ACC112 (cell line): ENCODE results near the gene NAT14.
"Not testable (repeated sequence)": the region's sequence is repeated elsewhere in the genome, so short reads cannot be mapped to it uniquely, and the experiment has no call there.

Experiments
- H2AFZ ChIP-seq: fragments of 200-600 bp; sonication (generic); one replicate; pipeline ENCODE4 v1.6.0; 2017; ENCODE audit warnings: antibody characterized with exemption, low read length; ENCODE audit not compliant: unreplicated experiment
- H3K27ac ChIP-seq: fragments of 200-600 bp; sonication (generic); 2 replicates; pipeline ENCODE4 v1.5.1; 2014; ENCODE audit warnings: low read depth, mild to moderate bottlenecking, antibody characterized with exemption, low read length, moderate library complexity
- H3K27me3 ChIP-seq: fragments of 200-600 bp; sonication (generic); 2 replicates; pipeline ENCODE4 v1.6.1; 2014; ENCODE audit warnings: mild to moderate bottlenecking, antibody characterized with exemption, low read length, moderate library complexity, mixed read lengths; ENCODE audit not compliant: insufficient read depth
- H3K36me3 ChIP-seq: fragments of 200-600 bp; sonication (generic); 2 replicates; pipeline ENCODE4 v1.6.1; 2016; ENCODE audit warnings: mild to moderate bottlenecking, antibody characterized with exemption, low read length, moderate library complexity, mixed read lengths; ENCODE audit not compliant: insufficient read depth
- H3K4me1 ChIP-seq: fragments of 200-600 bp; sonication (generic); one replicate; pipeline ENCODE4 v1.6.1; 2016; ENCODE audit warnings: low read length, mixed read lengths; ENCODE audit not compliant: insufficient read depth, unreplicated experiment, control insufficient read depth
- H3K4me3 ChIP-seq: fragments of 200-600 bp; sonication (generic); 2 replicates; pipeline ENCODE4 v1.5.1; 2014; ENCODE audit warnings: mild to moderate bottlenecking, low read depth, low read length
- H3K79me2 ChIP-seq: fragments of 200-600 bp; sonication (generic); one replicate; pipeline ENCODE4 v1.6.0; 2016; ENCODE audit warnings: low read length; ENCODE audit not compliant: control insufficient read depth, unreplicated experiment, insufficient read depth

Gene NAT14

DNA sequence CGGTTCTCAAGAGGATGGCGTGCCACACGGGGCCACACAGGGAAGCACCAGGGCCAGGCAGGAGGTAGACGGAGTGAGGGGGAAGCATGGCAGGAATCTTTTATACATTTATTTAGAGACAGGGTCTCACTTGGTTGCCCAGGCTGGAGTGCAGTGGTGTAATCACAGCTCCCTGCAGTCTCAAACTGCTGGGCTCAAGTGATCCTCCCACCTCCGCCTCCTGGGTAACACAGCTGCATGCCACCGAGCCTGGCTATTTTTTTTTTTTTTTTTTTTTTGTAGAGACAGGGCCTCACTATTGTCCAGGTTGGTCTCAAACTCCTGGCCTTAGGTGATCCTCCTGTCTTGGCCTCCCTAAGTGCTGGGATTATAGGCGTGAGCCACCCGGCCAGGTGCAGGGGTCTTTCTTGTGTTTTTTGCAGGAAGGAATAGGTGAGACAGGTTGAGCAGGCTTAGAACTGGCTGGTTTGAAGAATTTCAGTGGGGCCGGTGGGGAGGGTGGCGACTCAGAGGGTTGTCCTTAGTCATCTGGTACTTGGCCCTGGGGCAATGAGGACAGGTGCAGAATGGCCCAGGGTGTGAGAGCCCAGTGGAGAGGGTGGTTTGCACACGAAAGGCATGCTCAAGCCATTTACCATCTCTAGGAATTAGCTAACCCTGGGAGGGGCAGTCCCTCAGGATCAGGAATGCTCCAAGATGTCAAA lies 10.8 kb downstream of the NAT14 start:
- H3K79me2 ChIP-seq = peaks cover 8% of the 10 kb centered on the region
- no peak overlapping the region for H3K27ac ChIP-seq
- H3K36me3 ChIP-seq = no peaks in the 10 kb centered on the region
- H3K27me3 ChIP-seq = no peaks in the 10 kb centered on the region
- H2AFZ ChIP-seq = no peak overlapping the region
- H3K4me1 ChIP-seq = peaks cover 17% of the 10 kb centered on the region
- no peak overlapping the region for H3K4me3 ChIP-seq

DNA sequence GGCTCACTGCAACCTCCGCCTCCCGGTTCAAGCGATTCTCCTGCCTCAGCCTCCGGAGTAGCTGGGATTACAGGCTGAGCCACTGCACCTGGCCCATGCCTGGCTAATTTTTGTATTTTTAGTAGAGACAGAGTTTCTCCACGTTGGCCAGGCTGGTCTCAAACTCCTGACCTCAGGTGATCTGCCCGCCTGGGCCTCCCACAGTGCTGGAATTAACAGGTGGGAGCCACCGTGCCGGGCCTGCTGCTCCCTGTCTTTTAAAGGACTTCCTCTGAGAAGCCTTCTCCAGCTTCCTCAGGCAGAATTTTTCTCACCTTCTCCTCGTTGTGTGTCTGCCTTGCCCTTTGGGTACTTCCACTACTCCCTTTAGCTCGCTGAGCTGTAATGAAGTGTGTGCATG lies 11.8 kb downstream of the NAT14 start:
- not testable (repeated sequence) for H2AFZ ChIP-seq, H3K27me3 ChIP-seq, H3K27ac ChIP-seq, H3K79me2 ChIP-seq, H3K4me3 ChIP-seq, H3K36me3 ChIP-seq
- peaks cover 17% of the 10 kb centered on the region for H3K4me1 ChIP-seq

DNA sequence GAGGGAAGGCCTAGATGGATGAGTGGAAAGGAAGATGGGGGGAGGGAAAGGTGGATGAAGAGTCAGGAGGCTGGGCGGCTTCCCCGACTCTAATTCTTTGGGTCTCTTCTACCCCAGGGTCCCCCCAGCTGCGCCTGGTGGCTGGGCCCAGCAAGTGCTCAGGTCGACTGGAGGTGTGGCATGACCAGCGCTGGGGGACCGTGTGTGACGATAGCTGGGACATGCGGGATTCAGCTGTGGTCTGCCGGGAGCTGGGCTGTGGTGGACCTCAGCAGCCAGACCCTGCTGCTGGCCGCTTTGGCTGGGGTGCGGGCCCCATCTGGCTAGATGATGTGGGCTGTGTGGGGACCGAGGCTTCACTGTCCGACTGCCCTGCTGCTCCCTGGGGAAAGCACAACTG lies 12.8 kb downstream of the NAT14 start:
- Histone ChIP-seq H3K79me2 (peaks cover 8% of the 10 kb centered on the region), H3K4me1 (peaks cover 17% of the 10 kb centered on the region), H3K36me3 (no peaks in the 10 kb centered on the region), H3K4me3 (no peak overlapping the region), H3K27ac (no peak overlapping the region), H3K27me3 (no peaks in the 10 kb centered on the region), H2AFZ (no peak overlapping the region)

DNA sequence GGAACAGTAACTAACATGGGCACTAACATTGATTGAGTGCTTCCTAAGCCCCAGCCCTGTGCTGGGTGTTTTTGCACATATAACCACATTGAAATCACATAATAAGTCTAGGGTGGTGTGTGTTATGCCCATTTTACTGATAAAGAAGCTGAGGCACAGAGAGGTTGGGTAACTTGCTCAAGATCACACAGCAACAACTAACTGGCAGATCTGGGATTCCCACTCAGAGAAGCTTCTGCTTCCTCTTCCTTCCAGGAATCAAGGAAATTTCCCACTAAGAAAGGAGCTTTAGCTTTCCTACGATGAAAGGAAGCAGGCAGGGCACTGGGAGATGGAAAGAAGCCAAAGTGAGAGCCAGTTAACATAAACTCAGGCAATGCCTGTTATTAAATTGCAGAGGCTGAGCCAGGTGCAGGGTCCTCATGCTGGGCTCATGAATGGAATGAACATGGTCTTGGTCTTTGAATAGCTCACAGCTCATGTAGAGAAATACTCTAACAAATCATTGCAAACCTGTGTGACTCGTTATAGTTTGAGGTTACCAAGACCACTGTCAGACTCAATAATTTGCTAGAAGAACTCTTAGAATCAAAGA lies 13.4 kb downstream of the NAT14 start:
- H3K27ac ChIP-seq = no peak overlapping the region
- no peak overlapping the region for H2AFZ ChIP-seq
- no peak overlapping the region for H3K4me3 ChIP-seq
- no peaks in the 10 kb centered on the region for H3K27me3 ChIP-seq
- peaks cover 10% of the 10 kb centered on the region for H3K79me2 ChIP-seq
- H3K36me3 ChIP-seq = no peaks in the 10 kb centered on the region
- peaks cover 13% of the 10 kb centered on the region for H3K4me1 ChIP-seq

DNA sequence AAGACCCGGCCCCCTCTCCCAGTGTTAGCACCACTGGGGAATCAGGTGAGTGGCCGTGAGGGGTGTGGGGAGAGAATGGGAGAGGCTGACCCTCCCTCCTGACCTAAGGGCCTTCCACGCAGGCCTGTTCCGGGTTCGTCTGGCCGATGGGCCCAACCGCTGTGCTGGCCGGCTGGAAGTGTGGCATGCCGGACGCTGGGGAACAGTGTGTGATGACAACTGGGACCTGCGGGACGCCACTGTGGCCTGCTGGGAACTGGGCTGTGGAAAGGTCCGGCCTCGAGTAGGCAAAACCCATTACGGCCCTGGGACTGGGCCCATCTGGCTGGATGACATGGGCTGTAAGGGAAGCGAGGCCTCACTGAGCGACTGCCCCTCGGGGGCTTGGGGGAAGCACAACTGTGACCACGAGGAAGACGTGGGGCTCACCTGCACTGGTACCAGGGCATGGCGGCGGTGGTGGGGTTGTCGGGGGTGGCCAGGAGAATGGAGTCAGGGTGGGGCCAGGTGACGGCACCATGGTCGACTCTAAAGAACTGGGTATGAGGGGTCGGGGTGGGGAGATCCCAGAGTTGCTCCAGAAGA lies 15.5 kb downstream of the NAT14 start:
- Histone ChIP-seq H3K4me1 (no peaks in the 10 kb centered on the region), H3K27ac (no peak overlapping the region), H2AFZ (no peak overlapping the region), H3K79me2 (peaks cover 4% of the 10 kb centered on the region), H3K4me3 (no peak overlapping the region), H3K36me3 (no peaks in the 10 kb centered on the region), H3K27me3 (no peaks in the 10 kb centered on the region)

DNA sequence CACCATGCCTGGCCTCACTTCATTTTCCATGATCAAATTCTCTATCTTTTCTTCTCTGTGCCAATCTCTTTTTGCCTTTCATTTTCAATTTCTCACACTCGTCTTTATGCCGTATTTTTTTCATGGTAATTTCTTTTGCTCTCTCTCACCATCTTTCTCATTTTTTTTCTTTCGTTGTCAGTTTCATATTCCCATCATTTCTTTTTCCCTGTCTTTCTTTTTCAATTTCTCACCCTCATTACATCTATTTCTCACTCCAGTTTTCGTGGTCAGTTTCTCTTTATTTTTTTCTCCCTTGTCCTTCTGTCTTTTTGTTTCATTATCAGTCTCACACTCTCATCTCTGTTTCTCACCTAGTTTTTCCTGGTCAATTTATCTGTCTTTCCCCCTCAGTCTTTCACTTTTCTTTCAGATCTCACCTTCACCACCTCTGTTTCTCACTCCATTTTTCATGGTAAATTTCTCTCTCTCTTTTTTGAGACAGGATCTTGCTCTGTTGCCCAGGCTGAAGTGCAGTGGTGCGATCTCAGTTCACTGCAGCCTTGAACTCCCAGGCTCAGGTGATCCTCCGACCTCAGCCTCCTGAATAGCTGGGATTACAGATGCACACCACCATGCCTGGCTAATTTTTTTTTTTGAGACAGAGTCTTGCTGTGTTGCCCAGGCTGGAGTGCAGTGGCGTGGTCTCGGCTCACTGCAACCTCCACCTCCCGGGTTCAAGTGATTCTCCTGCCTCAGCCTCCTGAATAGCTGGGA lies 17.4 kb downstream of the NAT14 start:
- H3K27ac ChIP-seq = no peak overlapping the region
- no peaks in the 10 kb centered on the region for H3K27me3 ChIP-seq
- H3K4me1 ChIP-seq = no peaks in the 10 kb centered on the region

DNA sequence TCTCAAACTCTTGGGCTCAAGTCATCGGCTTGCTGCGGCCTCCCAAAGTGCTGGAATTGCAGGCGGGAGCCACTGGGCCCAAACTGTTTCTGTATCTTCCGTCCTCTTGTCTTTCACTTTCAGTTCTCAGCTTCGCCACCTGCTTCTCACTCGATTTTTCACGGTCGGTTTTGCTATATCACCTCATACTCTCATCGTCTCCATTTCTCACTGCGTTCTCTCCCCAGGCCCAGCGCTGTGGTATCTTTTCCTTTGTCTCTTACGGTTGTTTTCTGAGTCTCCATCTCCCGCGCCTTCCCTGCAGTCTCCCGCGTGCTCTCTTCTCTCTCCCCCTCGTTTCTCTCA lies 18.1 kb downstream of the NAT14 start:
- H3K4me3 ChIP-seq = peak overlapping the region; percentile 77
- H2AFZ ChIP-seq = no peak overlapping the region
- H3K4me1 ChIP-seq = no peaks in the 10 kb centered on the region
- no peaks in the 10 kb centered on the region for H3K27me3 ChIP-seq
- H3K27ac ChIP-seq = no peak overlapping the region
- H3K79me2 ChIP-seq = peaks cover 2% of the 10 kb centered on the region
- no peaks in the 10 kb centered on the region for H3K36me3 ChIP-seq

More for the DNA sequence above, 17.4 kb downstream of the NAT14 start:
- H3K79me2 ChIP-seq = peaks cover 2% of the 10 kb centered on the region
- no peaks in the 10 kb centered on the region for H3K36me3 ChIP-seq
- H3K4me3 ChIP-seq = no peak overlapping the region
- no peak overlapping the region for H2AFZ ChIP-seq

DNA sequence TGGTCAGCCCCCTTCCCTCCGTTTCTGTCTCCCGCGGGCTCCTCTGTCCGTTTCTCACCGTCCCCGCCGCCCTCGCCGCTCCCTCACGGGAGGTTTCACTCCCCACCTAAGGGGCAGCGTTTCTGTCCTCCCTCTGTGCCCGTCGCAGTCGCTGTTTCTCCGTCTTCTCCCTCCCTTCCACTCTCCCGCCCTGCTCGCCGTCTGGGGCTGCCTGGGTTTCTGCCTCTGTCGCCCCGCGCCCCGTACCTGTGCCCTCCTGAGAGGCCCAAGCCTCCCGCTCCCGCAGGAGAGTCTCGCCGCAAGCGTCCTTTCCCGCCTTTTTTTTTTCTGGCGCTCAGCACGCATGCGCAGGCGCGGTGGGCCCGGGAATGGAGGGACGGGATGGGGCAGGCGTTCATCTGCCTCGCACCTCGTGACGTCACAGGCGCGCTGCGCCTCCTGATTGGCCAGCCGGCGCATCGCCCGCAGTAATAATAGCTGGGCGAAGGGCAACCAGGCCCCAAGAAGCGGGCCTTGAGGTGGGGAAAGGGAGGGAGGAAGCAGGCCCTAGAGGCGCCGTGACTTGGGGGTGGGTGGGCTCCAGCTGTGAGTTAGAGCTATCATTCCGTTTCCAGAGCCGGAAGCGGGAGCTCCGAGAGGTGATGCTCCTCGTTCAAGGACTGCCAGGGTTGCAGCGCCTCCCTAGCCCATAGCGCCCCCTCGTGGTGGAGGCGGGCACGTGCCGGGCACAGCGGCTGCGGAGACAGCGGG lies 18.7 kb downstream of the NAT14 start:
- no peaks in the 10 kb centered on the region for H3K27me3 ChIP-seq
- no peak overlapping the region for H3K27ac ChIP-seq

DNA sequence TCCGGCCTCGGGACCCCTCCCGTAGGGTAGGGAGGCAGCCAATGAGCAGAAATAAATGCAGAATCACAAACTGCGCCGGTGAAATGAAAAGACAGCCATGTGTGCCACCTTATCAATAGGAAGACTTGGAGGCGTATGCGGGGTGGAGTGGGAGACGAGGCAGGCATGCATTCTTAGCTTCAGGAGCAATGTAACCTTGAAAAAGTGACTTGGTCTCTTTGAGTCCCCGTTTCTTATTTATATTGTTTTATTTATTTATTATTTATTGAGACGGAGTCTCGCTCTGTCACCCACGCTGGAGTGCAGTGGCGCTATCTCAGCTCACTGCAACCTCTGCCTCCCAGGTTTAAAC lies 19.2 kb downstream of the NAT14 start:
- no peak overlapping the region for H2AFZ ChIP-seq

More for the DNA sequence above, 18.7 kb downstream of the NAT14 start:
- H3K4me1 ChIP-seq = no peaks in the 10 kb centered on the region
- H3K4me3 ChIP-seq = peak overlapping the region; percentile 77
- no peaks in the 10 kb centered on the region for H3K36me3 ChIP-seq
- peaks cover 2% of the 10 kb centered on the region for H3K79me2 ChIP-seq
- no peak overlapping the region for H2AFZ ChIP-seq

DNA sequence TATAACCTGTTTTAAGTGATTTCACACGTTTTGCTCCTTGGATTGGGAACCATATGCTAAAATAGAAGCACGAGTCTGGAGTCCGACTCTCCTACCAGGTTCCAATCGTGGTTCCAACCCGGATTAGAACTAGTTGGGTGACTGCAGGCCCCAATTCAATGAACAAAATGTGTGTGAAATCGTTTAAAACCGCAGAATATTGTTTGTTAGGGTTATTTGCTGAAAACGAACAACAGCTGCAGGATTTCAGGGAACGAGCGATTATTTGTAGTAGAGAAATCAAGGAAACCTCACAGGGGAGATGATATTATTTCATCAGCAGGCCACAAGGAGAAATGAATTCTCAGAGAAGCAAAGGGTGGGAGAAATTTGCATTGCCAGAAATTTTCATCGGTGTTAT lies 20.0 kb downstream of the NAT14 start:
- Histone ChIP-seq H3K36me3 (no peaks in the 10 kb centered on the region), H3K27ac (no peak overlapping the region), H3K4me1 (no peaks in the 10 kb centered on the region), H3K79me2 (peaks cover 2% of the 10 kb centered on the region), H3K27me3 (no peaks in the 10 kb centered on the region), H2AFZ (no peak overlapping the region), H3K4me3 (no peak overlapping the region)

More for the DNA sequence above, 19.2 kb downstream of the NAT14 start:
- Histone ChIP-seq H3K79me2 (peaks cover 2% of the 10 kb centered on the region), H3K36me3 (no peaks in the 10 kb centered on the region), H3K4me1 (no peaks in the 10 kb centered on the region), H3K27me3 (no peaks in the 10 kb centered on the region), H3K4me3 (peak overlapping the region; percentile 77), H3K27ac (no peak overlapping the region)
